Psoas muscle (tissue), 8 donors: ENCODE results near the gene DIDO1. TPM values are rescaled to one million over a fixed set of nuclear protein-coding genes. Genes with fewer than 3 reads are reported as not detected.

Experiments
- ATAC-seq, 4 donors: fragments of 200-7000 bp; cut with Tn5 transposase; one replicate each; pipeline ENCODE4 v1.9.1; 2020; ENCODE audit warnings: moderate library complexity in 3 of 4, mild to moderate bottlenecking in 2 of 4
- DNase-seq, 2 donors: peaks; one replicate each; pipeline ENCODE4 v3.0.0-alpha.2; 2020
- H3K27ac ChIP-seq: fragments of 200-600 bp; one replicate; pipeline ENCODE4 v1.8.0; 2022
- H3K27me3 ChIP-seq, 3 donors: fragments of 200-600 bp in 1 of 3; one replicate each; pipeline versions ENCODE4 v1.6.1 to v1.8.0; 2013 to 2022; ENCODE audit warnings: low read length in 2 of 3, mild to moderate bottlenecking in 2 of 3, moderate library complexity in 1 of 3; ENCODE audit not compliant: insufficient read depth in 3 of 3
- H3K36me3 ChIP-seq, 2 donors: fragments of 200-600 bp in 1 of 2; one replicate each; pipeline versions ENCODE4 v1.6.1 to v1.8.0; 2013 to 2022; ENCODE audit warnings: low read depth in 1 of 2, mild to moderate bottlenecking in 1 of 2, moderate library complexity in 1 of 2; ENCODE audit not compliant: insufficient read depth in 1 of 2
- H3K4me1 ChIP-seq: fragments of 200-600 bp; one replicate; pipeline ENCODE4 v1.8.0; 2022
- H3K4me3 ChIP-seq: fragments of 200-600 bp; one replicate; pipeline ENCODE4 v1.8.0; 2022; ENCODE audit warnings: mild to moderate bottlenecking
- H3K9me3 ChIP-seq: fragments of 200-600 bp; one replicate; pipeline ENCODE4 v1.8.0; 2022
- CTCF ChIP-seq: fragments of 200-600 bp; IDR thresholded peaks from one replicate; pipeline ENCODE4 v1.8.0; 2022; ENCODE audit warnings: antibody characterized with exemption
- WGBS, 3 donors: extraction: QIAGEN DNeasy Blood & Tissue Kit; methylation state at CpG; one replicate each; pipeline versions ENCODE4 v1.1.6 to v1.1.7; 2013; 5-methylcytosine and 5-hydroxymethylcytosine counted together
- intact Hi-C, 2 donors: fragments of 100-400 bp; cut with DNase I; formaldehyde crosslinking; loops; one replicate each; pipeline versions ENCODE4 v1.11.0 to v1.14.2; 2022
- polyA plus RNA-seq, 3 donors: library from polyadenylated mRNA; stranded (reverse); fragments of 200-250 nt; gene quantifications; one replicate each; pipeline ENCODE4 v1.2.3, GENCODE V29; 2013
- total RNA-seq, 4 donors: library from RNA; stranded (reverse); fragmentation: NEBNext Ultra II Directional in 2 of 4; extraction: Animal tissue kit (Norgen Biotek cat#: 25700) in 2 of 4; gene quantifications; one replicate each; pipeline versions ENCODE4 v1.2.1 to v1.2.4, GENCODE V29; 2021 to 2023
- donor health status: healthy with polysubstance abuse.
- donor health status: DM: no; HTN: no; CAD: no; lungs with moderate emphysema.
- donor health status: Bipolar disorder and iron deficiency.
- donor health status: healthy.
- donor health status: DM: yes; HTN: yes; CAD: no.
- donor health status: DM: no; HTN: no; CAD: no.
- donor health status: DM: no; HTN: no; CAD: no.
- donor health status: DM: yes; HTN: yes; CAD: no.

DIDO1 gene
- total and polyA plus RNA-seq, 7 donors = 10.0 to 32.4 (median 23.9) TPM

GRCh38 chr20:62917720-62918119 lies 8.6 kb downstream of the DIDO1 start:
- no peaks in the 10 kb centered on the region for H3K9me3 ChIP-seq
- TF ChIP-seq CTCF = no peak
- H3K4me3 ChIP-seq = no peak overlapping the region
- peaks cover 87% of the 10 kb centered on the region for H3K4me1 ChIP-seq
- no peak overlapping the region for H3K27ac ChIP-seq
- no peaks in the 10 kb centered on the region for H3K27me3 ChIP-seq
- H3K36me3 ChIP-seq = peaks cover 0 to 14% of the 10 kb centered on the region in 2 donors
- WGBS, 3 donors = 42 to 62% (median 47%) methylated on average over 3 of the region's 3 CpGs
- DNase-seq (no peak), ATAC-seq (no peak)
- intact Hi-C loops = no loop called here

- no peaks in the 10 kb centered on the region for H3K27me3 ChIP-seq
- intact Hi-C loops = no loop called here
Observed at GRCh38 chr20:62916703-62917476, 9.4 kb downstream of the DIDO1 start.

GRCh38 chr20:62914970-62915457 lies 11.3 kb downstream of the DIDO1 start:
- intact Hi-C loops = no loop called here
- DNase-seq = no peak
- Histone ChIP-seq H3K27me3 (no peaks in the 10 kb centered on the region), H3K9me3 (no peaks in the 10 kb centered on the region), H3K36me3 (peaks cover 12 to 41% of the 10 kb centered on the region in 2 donors), H3K4me1 (peaks cover 63% of the 10 kb centered on the region), H3K27ac (no peak overlapping the region), H3K4me3 (peak overlapping the region; percentile 5)
- 9 to 17% (median 12%) methylated on average over 8 of the region's 8 CpGs for WGBS, 3 donors
- peak; percentile 60 to 78 (median 71) for ATAC-seq
- TF ChIP-seq CTCF = no peak

More at GRCh38 chr20:62916703-62917476, 9.4 kb downstream of the DIDO1 start:
- TF ChIP-seq CTCF = no peak
- DNase-seq (no peak), ATAC-seq (no peak)
- Histone ChIP-seq H3K4me3 (no peak overlapping the region), H3K36me3 (peaks cover 0 to 22% of the 10 kb centered on the region in 2 donors), H3K4me1 (peaks cover 80% of the 10 kb centered on the region), H3K9me3 (no peaks in the 10 kb centered on the region), H3K27ac (no peak overlapping the region)
- WGBS, 3 donors = 68 to 79% (median 69%) methylated on average over 10 of the region's 10 CpGs

GRCh38 chr20:62914436-62914835 lies 11.9 kb downstream of the DIDO1 start:
- no peak for TF ChIP-seq CTCF
- Histone ChIP-seq H3K9me3 (no peaks in the 10 kb centered on the region), H3K4me3 (no peak overlapping the region), H3K27me3 (no peaks in the 10 kb centered on the region), H3K36me3 (peaks cover 12 to 47% of the 10 kb centered on the region in 2 donors), H3K4me1 (peaks cover 57% of the 10 kb centered on the region), H3K27ac (peak overlapping the region; percentile 3)
- DNase-seq = no peak
- intact Hi-C loops = no loop called here
- whole genome bisulfite sequencing, 3 donors = 63 to 79% (median 66%) methylated on average over 9 of the region's 9 CpGs
- peak in 1 of 4 donors; percentile 29 for ATAC-seq
